B cell (primary cell): ENCODE data around the gene SPATA31D4.
"Not testable (repeated sequence)": the region's sequence is repeated elsewhere in the genome, so short reads cannot be mapped to it uniquely, and the experiment has no call there.

ENCODE experiments used
- CTCF ChIP-seq: fragments of 200-600 bp; IDR thresholded peaks from one replicate; pipeline ENCODE4 v1.8.0; 2022; ENCODE audit warnings: antibody characterized with exemption, mild to moderate bottlenecking
- EZH2 ChIP-seq: IDR thresholded peaks from 2 replicates; pipeline ENCODE4 v1.6.1; 2012; ENCODE audit warnings: borderline replicate concordance, low read depth, mild to moderate bottlenecking, moderate library complexity, low read length; ENCODE audit not compliant: insufficient read depth, poor library complexity, severe bottlenecking

- TF ChIP-seq CTCF, EZH2: not testable (repeated sequence)
These were observed 15.2 kb downstream of the SPATA31D4 start, which contains the start of gene SPATA31D3 for GRCh38 chr9:81943393-81943792.
